GM12875 (cell line): ENCODE results near the gene TGFA.

ENCODE experiments used
- H3K4me3 ChIP-seq: one replicate; pipeline ENCODE4 v1.5.1; 2011; ENCODE audit warnings: low read depth, low read length, control low read depth
- TF ChIP-seq, protein P1 (sequence below): IDR thresholded peaks from 2 replicates; pipeline ENCODE4 v1.5.1; 2011; ENCODE audit warnings: low read depth, mild to moderate bottlenecking, control low read depth, inconsistent platforms, low read length, moderate library complexity, borderline replicate concordance; ENCODE audit not compliant: insufficient read depth

Gene TGFA

DNA sequence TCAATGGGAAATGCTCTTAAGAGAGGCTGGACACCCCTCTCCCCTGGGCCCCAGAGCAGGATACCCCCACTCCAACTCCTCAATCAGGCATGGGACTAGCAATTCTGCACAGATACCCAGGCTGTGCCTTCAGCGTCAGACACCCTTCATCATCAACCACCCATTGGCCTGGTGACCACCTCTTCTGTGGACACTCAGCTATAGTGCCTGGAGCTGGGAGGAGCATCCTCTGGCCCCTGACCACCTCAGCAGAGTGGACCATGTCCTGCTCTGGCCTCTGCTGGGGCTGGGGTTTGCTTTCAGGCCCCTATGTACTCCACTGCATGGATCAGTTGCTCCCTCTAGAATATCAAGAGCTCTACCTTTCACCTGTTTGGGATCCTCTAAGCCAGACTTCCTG, 35.1 kb downstream of the TGFA start:
- H3K4me3 ChIP-seq, result no peak overlapping the region
- TF ChIP-seq, protein P1, sequence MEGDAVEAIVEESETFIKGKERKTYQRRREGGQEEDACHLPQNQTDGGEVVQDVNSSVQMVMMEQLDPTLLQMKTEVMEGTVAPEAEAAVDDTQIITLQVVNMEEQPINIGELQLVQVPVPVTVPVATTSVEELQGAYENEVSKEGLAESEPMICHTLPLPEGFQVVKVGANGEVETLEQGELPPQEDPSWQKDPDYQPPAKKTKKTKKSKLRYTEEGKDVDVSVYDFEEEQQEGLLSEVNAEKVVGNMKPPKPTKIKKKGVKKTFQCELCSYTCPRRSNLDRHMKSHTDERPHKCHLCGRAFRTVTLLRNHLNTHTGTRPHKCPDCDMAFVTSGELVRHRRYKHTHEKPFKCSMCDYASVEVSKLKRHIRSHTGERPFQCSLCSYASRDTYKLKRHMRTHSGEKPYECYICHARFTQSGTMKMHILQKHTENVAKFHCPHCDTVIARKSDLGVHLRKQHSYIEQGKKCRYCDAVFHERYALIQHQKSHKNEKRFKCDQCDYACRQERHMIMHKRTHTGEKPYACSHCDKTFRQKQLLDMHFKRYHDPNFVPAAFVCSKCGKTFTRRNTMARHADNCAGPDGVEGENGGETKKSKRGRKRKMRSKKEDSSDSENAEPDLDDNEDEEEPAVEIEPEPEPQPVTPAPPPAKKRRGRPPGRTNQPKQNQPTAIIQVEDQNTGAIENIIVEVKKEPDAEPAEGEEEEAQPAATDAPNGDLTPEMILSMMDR, result no peak

DNA sequence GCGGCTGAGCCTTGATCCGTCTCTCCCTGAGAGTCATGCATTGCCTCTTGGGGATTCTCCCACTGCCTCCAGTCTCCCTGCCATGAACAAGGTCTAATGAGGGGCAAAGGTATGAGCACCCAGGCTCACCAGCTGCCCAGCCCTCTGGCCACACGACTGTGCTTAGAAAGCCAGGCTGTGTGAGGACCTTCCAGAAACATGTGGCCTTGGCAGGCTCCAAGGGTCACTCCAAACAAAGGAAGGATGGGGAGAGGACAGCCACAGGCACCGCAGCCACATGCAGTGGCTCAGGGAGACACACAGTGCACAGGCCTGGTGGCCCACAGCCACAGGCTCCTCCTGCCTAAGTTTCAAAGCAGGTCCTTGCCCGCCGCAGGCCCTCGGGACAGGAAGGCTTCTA, 35.8 kb downstream of the TGFA start:
- H3K4me3 ChIP-seq, result no peak overlapping the region
- TF ChIP-seq, protein P1, result no peak

- TF ChIP-seq, protein P1, result no peak
- no peak overlapping the region for H3K4me3 ChIP-seq
These were observed 37.0 kb downstream of the TGFA start for GRCh38 chr2:70516596-70516995.

- H3K4me3 ChIP-seq, result no peak overlapping the region
- TF ChIP-seq, protein P1, result no peak
These were observed 37.7 kb downstream of the TGFA start for GRCh38 chr2:70515938-70516337.

DNA sequence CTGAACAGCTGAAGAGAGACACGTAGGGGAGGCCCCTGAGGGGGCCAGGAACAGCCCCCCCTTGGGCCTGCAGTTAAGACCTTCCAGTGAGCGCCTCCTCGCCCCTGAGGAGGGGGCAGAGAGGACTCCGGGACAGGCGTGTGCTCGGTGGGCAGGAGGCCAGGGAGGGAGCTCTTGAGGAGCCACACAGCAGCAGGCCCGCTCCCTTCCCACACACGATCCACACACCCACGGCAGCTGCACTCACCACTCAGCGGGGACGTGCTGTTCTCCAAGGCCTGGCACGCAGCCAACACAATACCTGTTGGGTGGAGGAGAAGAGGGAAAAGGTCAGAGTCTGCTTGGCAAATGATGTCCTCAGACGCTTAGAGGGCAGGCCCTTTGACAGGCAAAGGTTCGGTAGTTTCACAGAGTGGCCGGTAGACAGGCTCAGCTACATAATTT, 39.0 kb downstream of the TGFA start:
- TF ChIP-seq, protein P1, result no peak
- no peak overlapping the region for H3K4me3 ChIP-seq

GRCh38 chr2:70513738-70514137, 39.9 kb downstream of the TGFA start:
- TF ChIP-seq, protein P1, result no peak

DNA sequence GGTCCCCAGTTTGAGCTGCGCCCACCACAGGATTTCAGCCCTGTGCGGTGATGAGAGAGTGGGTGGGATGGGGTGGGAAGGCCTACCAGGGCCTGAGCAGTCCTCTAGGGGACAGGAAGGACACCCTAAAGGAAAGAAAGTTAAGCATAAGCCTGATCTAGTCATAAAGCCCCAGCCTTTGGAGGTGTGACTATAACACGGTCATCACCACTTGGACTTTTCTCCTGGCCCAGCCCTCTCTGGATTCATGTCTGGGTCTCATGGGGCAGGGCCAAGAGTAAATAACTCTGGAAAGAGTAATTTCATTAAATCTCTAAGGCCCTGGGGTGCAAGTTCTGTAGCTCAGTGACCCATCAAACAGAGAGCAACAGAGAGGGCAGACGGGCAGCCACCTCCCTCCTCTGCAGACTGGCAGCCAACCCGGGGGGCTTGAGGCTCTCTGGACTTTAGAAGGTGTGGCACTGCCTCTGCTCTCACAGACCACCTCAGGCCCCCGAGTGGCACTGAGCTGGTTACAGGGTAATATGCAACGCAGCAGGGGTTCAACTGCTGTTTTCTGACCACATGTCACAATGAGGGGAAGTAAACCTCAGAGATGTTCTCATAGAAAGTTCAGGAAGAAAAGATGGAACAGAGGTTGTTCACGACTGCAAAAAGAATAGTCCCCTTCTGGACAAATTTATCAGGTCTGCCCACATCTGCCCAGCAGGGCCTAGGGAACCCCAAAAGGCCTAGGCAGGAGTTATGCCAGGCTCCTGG, 41.5 kb downstream of the TGFA start:
- TF ChIP-seq, protein P1, result no peak

More at GRCh38 chr2:70513738-70514137, 39.9 kb downstream of the TGFA start:
- no peak overlapping the region for H3K4me3 ChIP-seq

More for the DNA sequence above, 41.5 kb downstream of the TGFA start:
- H3K4me3 ChIP-seq, result no peak overlapping the region
